GM19372 (cell line): ENCODE results near the gene POU2F2.
A peak's percentile ranks its signal among the peaks of the same experiment; 100 is the strongest.

Experiments
- ATAC-seq: cut with Tn5 transposase; IDR thresholded peaks from one replicate; pipeline ENCODE4 v1.9.1; 2021; ENCODE audit warnings: mild to moderate bottlenecking, low read depth, moderate library complexity; ENCODE audit not compliant: unreplicated experiment

The POU2F2 gene

GRCh38 chr19:42129399-42130253, 2.6 kb downstream of the POU2F2 start:
- ATAC-seq: peak; percentile 48

- ATAC-seq: no peak
These were observed 5.7 kb downstream of the POU2F2 start for GRCh38 chr19:42126574-42126973.

GRCh38 chr19:42125536-42125935, 6.7 kb downstream of the POU2F2 start:
- no peak for ATAC-seq

GRCh38 chr19:42124386-42124901, 7.8 kb downstream of the POU2F2 start:
- no peak for ATAC-seq

- no peak for ATAC-seq
These were observed 8.5 kb downstream of the POU2F2 start for GRCh38 chr19:42123765-42124164.

- no peak for ATAC-seq
These were observed 9.3 kb downstream of the POU2F2 start for GRCh38 chr19:42122691-42123607.

GRCh38 chr19:42121656-42122069, 10.6 kb downstream of the POU2F2 start:
- ATAC-seq: no peak

GRCh38 chr19:42121036-42121621, 11.1 kb downstream of the POU2F2 start:
- no peak for ATAC-seq

- ATAC-seq: no peak
These were observed 11.8 kb downstream of the POU2F2 start for GRCh38 chr19:42120276-42120980.

GRCh38 chr19:42117076-42117475, 15.2 kb downstream of the POU2F2 start:
- ATAC-seq: no peak

- no peak for ATAC-seq
These were observed 15.8 kb downstream of the POU2F2 start for GRCh38 chr19:42116308-42117075.

- no peak for ATAC-seq
These were observed 16.5 kb downstream of the POU2F2 start for GRCh38 chr19:42115705-42116104.

GRCh38 chr19:42115219-42115618, 17.0 kb downstream of the POU2F2 start:
- no peak for ATAC-seq

GRCh38 chr19:42114412-42114811, 17.8 kb downstream of the POU2F2 start:
- peak; percentile 73 for ATAC-seq

- peak; percentile 63 for ATAC-seq
These were observed 18.5 kb downstream of the POU2F2 start for GRCh38 chr19:42113641-42114348.

GRCh38 chr19:42111811-42112210, 20.4 kb downstream of the POU2F2 start:
- ATAC-seq: no peak

- no peak for ATAC-seq
These were observed 20.9 kb downstream of the POU2F2 start for GRCh38 chr19:42111384-42111783.

- ATAC-seq: no peak
These were observed 21.6 kb downstream of the POU2F2 start for GRCh38 chr19:42110658-42111057.

- no peak for ATAC-seq
These were observed 22.4 kb downstream of the POU2F2 start for GRCh38 chr19:42109896-42110295.
